ENCODE results near the gene CHMP1B.
"Not testable (repeated sequence)": the region's sequence is repeated elsewhere in the genome, so short reads cannot be mapped to it uniquely, and the experiment has no call there.

Gene CHMP1B

GRCh38 chr18:11873670-11874340 lies 22.6 kb downstream of the CHMP1B start:
- DNase-seq (ENCODE audit: low spot score in 2 of 2) (no peak), ATAC-seq (no peak)
- Mint-ChIP-seq H3K4me1 (peaks cover 6% of the 10 kb centered on the region), H3K4me3 (no peak overlapping the region), H3K36me3 (no peaks in the 10 kb centered on the region), H3K27ac (no peak overlapping the region), H3K9me3 (no peaks in the 10 kb centered on the region)

GRCh38 chr18:11874676-11875075 lies 23.5 kb downstream of the CHMP1B start:
- no peak overlapping the region for H3K4me3 Mint-ChIP-seq
- no peak overlapping the region for H3K27ac Mint-ChIP-seq
- ATAC-seq (peak; percentile 16), DNase-seq (ENCODE audit: low spot score in 2 of 2) (no peak)
- H3K36me3 Mint-ChIP-seq = no peaks in the 10 kb centered on the region
- peaks cover 6% of the 10 kb centered on the region for H3K4me1 Mint-ChIP-seq
- H3K9me3 Mint-ChIP-seq = no peaks in the 10 kb centered on the region

- H3K36me3 Mint-ChIP-seq = peaks cover 7% of the 10 kb centered on the region
- no peaks in the 10 kb centered on the region for H3K4me1 Mint-ChIP-seq
- ATAC-seq = no peak
- no peak overlapping the region for H3K4me3 Mint-ChIP-seq
- H3K27ac Mint-ChIP-seq = no peak overlapping the region
- no peak for DNase-seq (ENCODE audit: low spot score in 2 of 2)
- H3K9me3 Mint-ChIP-seq = no peaks in the 10 kb centered on the region
These were observed 26.4 kb downstream of the CHMP1B start for GRCh38 chr18:11877497-11878135.

- Mint-ChIP-seq H3K27ac (peak overlapping the region; percentile 23), H3K4me1 (no peaks in the 10 kb centered on the region), H3K9me3 (no peaks in the 10 kb centered on the region), H3K4me3 (no peak overlapping the region), H3K36me3 (peaks cover 24% of the 10 kb centered on the region)
- no peak for DNase-seq (ENCODE audit: low spot score in 2 of 2)
- no peak for ATAC-seq
These were observed 29.5 kb downstream of the CHMP1B start for GRCh38 chr18:11880586-11881304.

GRCh38 chr18:11882636-11883035 lies 31.4 kb downstream of the CHMP1B start:
- ATAC-seq (no peak), DNase-seq (ENCODE audit: low spot score in 2 of 2) (no peak)
- Mint-ChIP-seq H3K27ac (no peak overlapping the region), H3K4me3 (no peak overlapping the region), H3K9me3 (no peaks in the 10 kb centered on the region), H3K4me1 (peaks cover 2% of the 10 kb centered on the region), H3K36me3 (peaks cover 40% of the 10 kb centered on the region)

GRCh38 chr18:11883153-11883552 lies 31.9 kb downstream of the CHMP1B start:
- Mint-ChIP-seq H3K27ac (peak overlapping the region; percentile 24), H3K36me3 (peaks cover 45% of the 10 kb centered on the region), H3K4me1 (peaks cover 6% of the 10 kb centered on the region), H3K9me3 (no peaks in the 10 kb centered on the region), H3K4me3 (no peak overlapping the region)
- DNase-seq (ENCODE audit: low spot score in 2 of 2) (no peak), ATAC-seq (no peak)

GRCh38 chr18:11884396-11885030 lies 33.3 kb downstream of the CHMP1B start:
- Mint-ChIP-seq H3K27ac (peak overlapping the region; percentile 81), H3K4me1 (peaks cover 6% of the 10 kb centered on the region), H3K9me3 (no peaks in the 10 kb centered on the region), H3K4me3 (no peak overlapping the region), H3K36me3 (peaks cover 50% of the 10 kb centered on the region)
- ATAC-seq (no peak), DNase-seq (ENCODE audit: low spot score in 2 of 2) (no peak)

GRCh38 chr18:11885278-11885947 lies 34.2 kb downstream of the CHMP1B start:
- ATAC-seq = no peak
- no peaks in the 10 kb centered on the region for H3K9me3 Mint-ChIP-seq
- no peak overlapping the region for H3K4me3 Mint-ChIP-seq
- H3K27ac Mint-ChIP-seq = no peak overlapping the region
- H3K4me1 Mint-ChIP-seq = peaks cover 6% of the 10 kb centered on the region
- DNase-seq (ENCODE audit: low spot score in 2 of 2) = no peak
- H3K36me3 Mint-ChIP-seq = peaks cover 59% of the 10 kb centered on the region

GRCh38 chr18:11886577-11887110 lies 35.4 kb downstream of the CHMP1B start:
- Mint-ChIP-seq H3K36me3 (peaks cover 72% of the 10 kb centered on the region), H3K4me3 (no peak overlapping the region), H3K27ac (no peak overlapping the region), H3K4me1 (peaks cover 6% of the 10 kb centered on the region), H3K9me3 (no peaks in the 10 kb centered on the region)
- DNase-seq (ENCODE audit: low spot score in 2 of 2) (no peak), ATAC-seq (no peak)

- ATAC-seq = peak; percentile 55
- no peak for DNase-seq (ENCODE audit: low spot score in 2 of 2)
- no peak overlapping the region for H3K4me3 Mint-ChIP-seq
- peaks cover 74% of the 10 kb centered on the region for H3K36me3 Mint-ChIP-seq
- peak overlapping the region; percentile 1 for H3K27ac Mint-ChIP-seq
- H3K9me3 Mint-ChIP-seq = no peaks in the 10 kb centered on the region
- peaks cover 6% of the 10 kb centered on the region for H3K4me1 Mint-ChIP-seq
These were observed 36.3 kb downstream of the CHMP1B start for GRCh38 chr18:11887328-11888128.

GRCh38 chr18:11888726-11889125 lies 37.5 kb downstream of the CHMP1B start:
- Mint-ChIP-seq H3K9me3 (no peaks in the 10 kb centered on the region), H3K4me1 (peaks cover 6% of the 10 kb centered on the region), H3K36me3 (peaks cover 79% of the 10 kb centered on the region), H3K4me3 (no peak overlapping the region), H3K27ac (no peak overlapping the region)
- ATAC-seq (no peak), DNase-seq (ENCODE audit: low spot score in 2 of 2) (no peak)

GRCh38 chr18:11889284-11889683 lies 38.1 kb downstream of the CHMP1B start:
- Mint-ChIP-seq H3K4me1 (peaks cover 6% of the 10 kb centered on the region), H3K9me3 (no peaks in the 10 kb centered on the region), H3K27ac (no peak overlapping the region), H3K4me3 (no peak overlapping the region), H3K36me3 (peaks cover 79% of the 10 kb centered on the region)
- ATAC-seq = no peak
- DNase-seq (ENCODE audit: low spot score in 2 of 2) = no peak

- Mint-ChIP-seq H3K36me3 (peaks cover 86% of the 10 kb centered on the region), H3K4me3 (no peak overlapping the region)
- ATAC-seq = no peak
These were observed 40.5 kb downstream of the CHMP1B start for GRCh38 chr18:11891737-11892136.

GRCh38 chr18:11892438-11892837 lies 41.2 kb downstream of the CHMP1B start:
- ATAC-seq; H3K4me3 Mint-ChIP-seq; DNase-seq (ENCODE audit: low spot score in 2 of 2): not testable (repeated sequence)

More at GRCh38 chr18:11891737-11892136, 40.5 kb downstream of the CHMP1B start:
- Mint-ChIP-seq H3K4me1 (peaks cover 6% of the 10 kb centered on the region), H3K9me3 (no peaks in the 10 kb centered on the region), H3K27ac (no peak overlapping the region)
- DNase-seq (ENCODE audit: low spot score in 2 of 2) = no peak

More at GRCh38 chr18:11892438-11892837, 41.2 kb downstream of the CHMP1B start:
- H3K4me1 Mint-ChIP-seq, H3K9me3 Mint-ChIP-seq, H3K27ac Mint-ChIP-seq: not testable (repeated sequence)
- H3K36me3 Mint-ChIP-seq = peaks cover 86% of the 10 kb centered on the region
